ENCODE measurements around the gene MNT. TPM values are rescaled to one million over a fixed set of nuclear protein-coding genes. Genes with fewer than 3 reads are reported as not detected.

Gene MNT
- total and polyA plus RNA-seq, 2 of the 8 experiments (the other 6 are each of a cell fraction or from before 2014, with no cell fraction given) = 5.0 to 17.3 TPM

DNA sequence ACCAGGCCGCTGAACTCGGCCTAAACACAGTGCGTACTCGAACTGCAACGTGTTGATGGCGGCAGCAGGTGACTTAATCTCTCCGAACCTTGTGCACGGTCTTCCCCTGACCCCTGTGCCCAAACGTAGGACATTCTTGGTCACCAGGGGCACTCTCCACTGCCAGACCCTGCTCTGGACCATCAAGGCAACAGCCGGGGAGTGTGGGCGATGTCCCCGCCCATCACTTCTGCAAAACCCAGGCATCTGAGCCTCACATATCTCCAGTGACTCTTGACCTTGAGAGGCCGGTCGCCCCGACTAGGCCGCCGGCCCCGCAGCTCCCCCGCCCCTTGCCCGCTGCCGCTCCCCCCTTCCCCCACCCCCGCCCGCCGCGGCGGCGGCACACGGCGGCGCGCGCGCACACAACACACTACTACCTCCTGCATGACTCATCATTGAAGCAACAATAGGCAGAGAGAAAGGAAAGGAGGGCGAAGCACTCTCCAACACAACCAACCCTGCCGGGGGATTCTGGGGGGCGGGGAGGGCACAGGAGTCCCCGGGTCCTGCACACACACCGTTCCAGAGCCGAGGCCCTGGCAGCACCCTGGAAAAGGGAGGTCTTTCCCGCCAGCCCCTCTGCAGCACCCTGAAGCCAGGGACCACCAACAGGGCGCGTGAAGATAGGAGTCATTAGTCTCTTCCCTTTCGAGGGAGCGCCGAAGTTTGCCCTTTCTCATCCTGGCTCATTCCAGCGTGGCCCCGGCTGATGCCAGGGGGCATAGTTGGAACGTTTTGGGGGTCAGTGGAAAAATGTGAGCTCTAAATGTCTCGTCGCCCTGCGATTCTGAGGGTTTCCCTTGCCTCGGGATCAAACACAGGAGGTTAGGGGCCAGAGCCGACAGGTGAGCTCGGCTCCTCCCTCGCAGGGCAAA is 1.9 kb downstream of the MNT start (continued):
- TF ChIP-seq, protein P1, sequence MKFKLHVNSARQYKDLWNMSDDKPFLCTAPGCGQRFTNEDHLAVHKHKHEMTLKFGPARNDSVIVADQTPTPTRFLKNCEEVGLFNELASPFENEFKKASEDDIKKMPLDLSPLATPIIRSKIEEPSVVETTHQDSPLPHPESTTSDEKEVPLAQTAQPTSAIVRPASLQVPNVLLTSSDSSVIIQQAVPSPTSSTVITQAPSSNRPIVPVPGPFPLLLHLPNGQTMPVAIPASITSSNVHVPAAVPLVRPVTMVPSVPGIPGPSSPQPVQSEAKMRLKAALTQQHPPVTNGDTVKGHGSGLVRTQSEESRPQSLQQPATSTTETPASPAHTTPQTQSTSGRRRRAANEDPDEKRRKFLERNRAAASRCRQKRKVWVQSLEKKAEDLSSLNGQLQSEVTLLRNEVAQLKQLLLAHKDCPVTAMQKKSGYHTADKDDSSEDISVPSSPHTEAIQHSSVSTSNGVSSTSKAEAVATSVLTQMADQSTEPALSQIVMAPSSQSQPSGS (IDR thresholded peaks at IDR 0.05; ENCODE audit: low read length) = no peak
- TF ChIP-seq POLR2AphosphoS5 (IDR thresholded peaks at IDR 0.05; ENCODE audit: low read depth, low read length) (peak; percentile 60), SP2 (IDR thresholded peaks at IDR 0.05; ENCODE audit: low read length) (no peak), FOSL1 (IDR thresholded peaks at IDR 0.05; ENCODE audit: insufficient read depth, low read depth, low read length) (no peak), TCF12 (IDR thresholded peaks at IDR 0.05; ENCODE audit: low read depth, low read length) (no peak), GABPA (IDR thresholded peaks at IDR 0.05; ENCODE audit: borderline replicate concordance, insufficient read depth, low read length) (no peak), ZNF274 (IDR thresholded peaks at IDR 0.05; ENCODE audit: borderline replicate concordance, extremely low read depth, low read length) (no peak), PHF8 (conservative IDR thresholded peaks at IDR 0.05; ENCODE audit: low read depth, low read length) (peak; percentile 66), JUND (IDR thresholded peaks at IDR 0.05; ENCODE audit: low read length) (peak; percentile 89), SAP30 (IDR thresholded peaks at IDR 0.05; ENCODE audit: insufficient read depth, insufficient replicate concordance, low read length) (peak; percentile 80), NRF1 (IDR thresholded peaks at IDR 0.05; ENCODE audit: low read depth, low read length) (no peak), SP4 (IDR thresholded peaks at IDR 0.05; ENCODE audit: low read length) (no peak), JUN (IDR thresholded peaks at IDR 0.05; ENCODE audit: low read depth, low read length) (peak; percentile 40; the same call in 1 of the 2 replicates), RXRA (IDR thresholded peaks at IDR 0.05; ENCODE audit: insufficient read depth, low read depth, low read length) (no peak), EP300 (IDR thresholded peaks at IDR 0.05; ENCODE audit: borderline replicate concordance in 1 of 2, low read depth in 2 of 2, low read length in 2 of 2) (peak in 1 of 2 experiments; percentile 66; a peak in 1 of 3 replicates), SRF (IDR thresholded peaks at IDR 0.05; ENCODE audit: low read depth, low read length) (no peak), SIX5 (IDR thresholded peaks at IDR 0.05; ENCODE audit: low read depth, low read length) (no peak), RBBP5 (IDR thresholded peaks at IDR 0.05; ENCODE audit: borderline replicate concordance, low read depth, low read length) (no peak), SP1 (IDR thresholded peaks at IDR 0.05; ENCODE audit: low read depth, low read length) (no peak), CHD1 (IDR thresholded peaks at IDR 0.05; ENCODE audit: low read depth, low read length) (no peak), CTBP2 (IDR thresholded peaks at IDR 0.05; ENCODE audit: borderline replicate concordance, insufficient read depth, insufficient read length, low read length) (no peak)
- TF ChIP-seq, protein P2, sequence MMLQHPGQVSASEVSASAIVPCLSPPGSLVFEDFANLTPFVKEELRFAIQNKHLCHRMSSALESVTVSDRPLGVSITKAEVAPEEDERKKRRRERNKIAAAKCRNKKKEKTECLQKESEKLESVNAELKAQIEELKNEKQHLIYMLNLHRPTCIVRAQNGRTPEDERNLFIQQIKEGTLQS (IDR thresholded peaks at IDR 0.05; ENCODE audit: insufficient read depth, low read depth, low read length) = no peak
